GM19395 (cell line): ENCODE measurements around the gene ADH4.
"Not testable (repeated sequence)": the region's sequence is repeated elsewhere in the genome, so short reads cannot be mapped to it uniquely, and the experiment has no call there.

Experiments used
- ATAC-seq: cut with Tn5 transposase; IDR thresholded peaks from one replicate; pipeline ENCODE4 v1.9.1; 2021; ENCODE audit warnings: mild to moderate bottlenecking, moderate library complexity; ENCODE audit not compliant: unreplicated experiment

The ADH4 gene

GRCh38 chr4:99144070-99144469 lies at the start of gene ADH4:
Gene ADH4 (minus strand): TSS chr4:99144297. CDS start chr4:99144222, 75 bp downstream.
- no peak for ATAC-seq

DNA sequence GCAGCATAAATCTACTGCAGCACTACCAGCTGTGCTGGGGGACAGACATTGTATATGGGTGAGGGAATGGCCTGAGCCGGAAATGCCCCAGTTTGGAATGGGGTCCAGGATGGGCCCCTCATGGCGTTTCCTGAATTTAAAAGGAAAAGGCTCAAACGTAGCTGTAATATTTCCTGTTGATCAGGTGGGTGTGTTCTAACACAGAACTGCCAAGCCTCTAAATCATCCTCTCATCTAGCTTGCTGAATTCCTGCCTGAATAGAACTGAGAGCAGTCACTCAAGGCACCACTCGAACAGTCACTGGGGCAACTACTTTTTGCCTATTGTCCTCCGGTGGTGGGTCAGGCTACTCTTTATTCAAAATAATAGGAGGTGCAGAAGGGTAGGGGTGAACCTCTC lies 46.2 kb upstream of the ADH4 start:
- ATAC-seq = no peak

DNA sequence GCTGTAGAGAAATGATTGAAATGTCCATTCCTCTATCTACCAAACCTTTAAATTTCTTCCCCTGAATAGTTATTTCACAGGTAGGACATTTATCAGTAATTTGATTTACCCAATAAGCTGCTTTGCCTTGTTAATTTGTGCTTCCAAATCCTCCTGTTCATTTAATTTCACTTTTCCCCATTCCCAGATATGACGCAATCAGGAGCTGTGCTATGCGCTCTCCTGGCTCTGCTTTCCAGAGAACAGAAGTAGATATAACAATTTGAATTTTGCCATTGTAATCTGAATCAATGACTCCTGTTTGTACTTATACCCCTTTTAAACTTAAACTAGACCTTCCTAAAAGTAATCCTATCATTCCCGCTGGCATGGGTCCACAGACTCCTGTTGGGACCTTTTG lies 45.8 kb upstream of the ADH4 start:
- not testable (repeated sequence) for ATAC-seq

DNA sequence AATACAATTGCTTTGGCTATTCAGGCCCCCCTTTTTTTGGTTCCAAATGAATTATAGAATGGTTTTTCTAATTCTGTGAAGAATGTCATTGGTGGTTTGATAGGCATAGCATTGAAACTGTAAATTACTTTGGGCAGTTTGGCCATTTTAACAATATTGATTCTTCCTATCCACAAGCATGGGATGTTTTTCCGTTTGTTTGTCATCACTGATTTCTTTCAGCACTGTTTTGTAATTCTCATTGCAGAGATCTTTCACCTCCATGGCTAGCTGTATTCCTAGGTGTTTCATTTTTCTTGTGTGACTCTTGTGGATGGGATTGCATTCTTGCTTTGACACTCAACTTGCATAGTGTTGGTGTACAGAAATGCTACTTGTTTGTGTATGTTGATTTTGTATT lies 41.9 kb upstream of the ADH4 start:
- ATAC-seq = no peak

GRCh38 chr4:99185581-99185980 lies 41.5 kb upstream of the ADH4 start:
- ATAC-seq = no peak

- ATAC-seq = no peak
Observed at GRCh38 chr4:99180382-99181070, 36.4 kb upstream of the ADH4 start.

- no peak for ATAC-seq
Observed at GRCh38 chr4:99179626-99180025, 35.5 kb upstream of the ADH4 start.

GRCh38 chr4:99179178-99179577 lies 35.1 kb upstream of the ADH4 start:
- ATAC-seq = no peak

DNA sequence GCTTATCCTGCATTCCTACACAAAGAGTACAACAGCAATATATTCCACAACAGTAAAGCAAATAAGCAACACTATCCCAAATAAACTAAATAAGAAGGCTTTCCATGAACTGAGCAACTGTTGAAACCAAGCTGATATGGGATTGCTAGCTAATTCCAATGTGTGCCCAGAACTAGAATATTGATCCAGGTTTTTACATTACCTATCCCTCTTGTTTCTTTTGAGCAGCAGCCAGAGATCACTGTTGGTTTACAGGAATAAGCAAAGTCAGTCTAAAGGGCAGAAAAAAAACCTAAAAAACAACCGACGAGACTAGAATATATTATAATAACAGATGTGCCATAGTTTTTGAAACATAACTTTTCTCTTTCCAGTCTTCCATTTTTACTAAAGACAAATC lies 22.4 kb upstream of the ADH4 start:
- no peak for ATAC-seq

DNA sequence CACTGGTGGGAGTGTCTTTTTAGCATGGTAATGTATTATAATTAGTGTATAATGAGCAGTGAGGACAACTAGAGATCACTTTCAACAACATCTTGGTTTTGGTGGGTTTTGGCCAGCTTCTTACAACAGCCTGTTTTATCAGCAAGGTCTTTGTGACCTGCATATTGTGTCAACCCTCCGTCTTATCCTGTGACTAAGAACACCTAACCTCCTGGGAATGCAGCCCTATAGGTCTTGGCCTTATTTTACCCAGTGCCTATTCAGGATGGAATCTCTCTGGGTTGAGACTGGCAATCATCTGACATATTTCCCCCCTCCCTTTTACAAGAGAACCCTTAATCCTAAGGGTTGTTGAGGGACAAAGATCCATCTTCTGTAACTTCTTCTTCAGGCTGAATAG lies 21.9 kb upstream of the ADH4 start:
- ATAC-seq = no peak

DNA sequence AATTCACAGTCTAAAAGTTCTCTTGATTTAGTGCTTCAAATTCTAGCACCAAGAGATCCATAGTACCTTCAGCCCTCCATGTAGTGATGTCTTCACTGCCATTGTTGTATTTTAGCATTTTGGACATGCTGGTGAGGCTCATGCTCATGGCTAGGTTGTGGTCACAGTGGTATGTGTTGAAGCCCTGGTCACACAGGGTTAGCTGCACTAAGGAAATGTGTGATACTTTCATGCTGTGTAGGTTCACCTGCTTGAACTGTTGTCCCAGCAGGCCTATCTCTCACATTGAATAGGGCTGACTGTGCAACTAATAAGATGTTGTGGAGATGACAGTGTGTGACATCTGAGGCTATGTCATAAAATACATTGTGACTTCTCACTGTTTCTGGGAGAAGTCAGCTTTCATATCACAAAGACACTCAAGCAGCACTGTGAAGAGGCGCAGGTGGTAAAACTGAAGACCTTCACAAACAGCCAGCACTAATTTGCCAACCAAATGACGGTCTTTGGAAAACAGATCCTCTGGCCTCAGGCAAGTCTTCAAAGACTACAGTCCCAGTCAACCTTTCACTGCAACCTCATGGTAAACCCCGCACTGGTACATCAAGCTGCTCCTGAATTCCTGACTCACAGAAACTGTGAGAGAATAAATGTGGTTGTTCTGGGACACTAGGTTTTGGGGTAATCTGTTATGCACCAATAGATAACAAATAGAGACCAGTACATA lies 17.4 kb upstream of the ADH4 start:
- ATAC-seq = no peak

DNA sequence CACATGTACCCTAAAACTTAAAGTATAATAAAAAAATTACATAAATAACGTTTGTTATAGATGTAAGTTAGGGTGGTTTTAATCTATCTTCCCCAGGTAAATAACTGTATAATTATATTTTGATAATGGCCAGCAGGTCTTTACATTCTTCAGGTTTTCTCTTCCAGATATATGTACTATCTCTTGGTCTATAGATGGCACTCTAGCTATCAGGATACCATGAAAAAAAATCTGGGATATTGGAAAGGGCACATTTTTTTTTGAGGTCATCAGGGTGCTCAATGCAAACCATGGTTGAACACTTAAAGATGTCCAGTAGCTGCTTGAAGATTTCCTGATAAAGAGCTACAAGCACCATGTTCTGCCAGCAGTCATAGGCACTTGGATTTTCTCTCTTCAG lies 15.6 kb upstream of the ADH4 start:
- no peak for ATAC-seq

DNA sequence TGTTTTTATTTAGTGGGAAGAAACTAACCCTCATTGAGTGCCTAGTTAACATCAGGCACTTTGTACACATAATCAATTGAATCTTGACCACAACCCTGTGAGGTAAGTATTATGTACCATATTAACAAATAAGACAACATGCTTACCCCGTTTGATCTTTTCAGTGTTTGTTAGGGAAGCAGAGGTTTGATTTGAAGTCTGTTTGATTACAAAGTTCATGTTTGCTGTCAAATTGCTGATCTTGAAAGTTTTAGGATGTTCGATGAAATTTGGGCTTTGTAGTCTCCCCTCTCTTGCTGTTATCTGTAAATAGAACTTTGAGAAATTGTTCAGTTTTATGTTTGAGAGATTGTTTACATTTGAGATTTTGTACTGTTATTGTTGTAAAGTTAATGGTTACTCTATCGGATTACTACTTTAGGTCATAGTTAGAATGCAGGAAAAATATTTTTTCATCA lies 13.4 kb upstream of the ADH4 start:
- no peak for ATAC-seq

DNA sequence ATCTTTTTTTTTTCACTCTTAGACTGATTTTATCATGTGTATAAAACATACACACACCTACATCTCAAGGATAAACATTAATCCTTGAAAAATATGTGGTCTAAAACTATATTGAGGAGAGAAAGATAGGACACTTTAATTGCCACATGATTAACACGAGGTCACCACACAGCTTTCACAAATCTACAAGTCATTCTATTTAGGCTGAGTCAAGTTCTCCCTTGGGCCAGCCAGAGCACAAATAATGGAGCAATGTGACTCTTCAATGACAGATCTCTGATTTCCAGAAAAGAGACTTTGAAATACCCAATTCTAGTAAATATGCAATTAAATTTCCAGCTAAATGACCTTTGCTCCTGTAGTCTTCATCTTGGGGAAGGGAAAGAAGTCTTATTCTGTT lies 12.9 kb upstream of the ADH4 start:
- ATAC-seq = no peak

DNA sequence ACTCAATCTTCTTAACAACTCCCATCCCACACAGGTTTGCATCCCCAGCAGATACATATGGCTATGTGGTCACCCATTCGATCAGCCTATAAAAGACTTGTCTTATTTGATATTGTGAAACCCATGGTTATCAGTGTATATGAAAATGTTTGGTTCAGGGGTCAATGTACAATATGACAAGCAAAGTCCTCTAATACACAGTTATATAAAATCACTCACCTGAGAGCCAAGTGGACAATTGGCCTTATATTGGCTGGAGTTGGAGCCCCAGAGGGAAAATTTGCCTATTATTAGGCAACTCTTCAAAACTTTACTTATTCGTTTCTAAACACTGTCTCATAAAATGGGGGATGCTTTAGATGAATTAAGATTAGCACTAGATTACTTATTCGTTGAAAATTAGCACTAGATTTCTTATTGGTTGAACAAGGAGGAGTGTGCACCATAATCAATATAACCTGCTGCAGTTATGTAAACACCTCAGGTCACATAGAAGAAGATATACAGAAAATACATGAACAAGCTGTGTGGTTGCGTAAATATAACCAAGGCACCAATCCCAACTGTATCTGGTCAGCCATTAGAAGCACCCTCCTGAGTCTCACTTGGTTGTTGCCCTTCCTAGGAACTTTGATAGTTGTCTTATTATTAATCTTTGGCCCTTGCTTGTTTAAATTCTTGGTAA lies 10.7 kb upstream of the ADH4 start:
- ATAC-seq = no peak

- no peak for ATAC-seq
Observed at GRCh38 chr4:99151995-99152394, 7.9 kb upstream of the ADH4 start.

DNA sequence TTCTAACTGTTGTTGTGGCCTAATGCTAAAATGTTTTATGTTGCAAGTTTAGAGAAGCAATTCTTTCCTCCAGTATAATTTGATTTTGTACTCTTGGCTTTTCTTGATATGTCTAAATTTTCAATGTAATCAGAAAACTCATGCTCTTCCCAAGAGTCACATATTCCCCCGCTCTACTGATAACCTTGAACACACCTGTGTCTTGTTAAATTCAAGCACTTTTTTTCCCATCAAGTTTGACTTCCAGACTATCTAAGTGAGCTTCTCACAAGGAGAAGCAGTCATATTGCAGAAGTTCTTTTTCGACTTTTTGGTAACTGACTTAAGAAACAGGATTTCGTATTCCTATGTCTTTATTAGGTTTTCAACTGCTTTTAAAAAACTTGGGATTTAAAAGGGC lies 7.4 kb upstream of the ADH4 start:
- ATAC-seq = no peak

DNA sequence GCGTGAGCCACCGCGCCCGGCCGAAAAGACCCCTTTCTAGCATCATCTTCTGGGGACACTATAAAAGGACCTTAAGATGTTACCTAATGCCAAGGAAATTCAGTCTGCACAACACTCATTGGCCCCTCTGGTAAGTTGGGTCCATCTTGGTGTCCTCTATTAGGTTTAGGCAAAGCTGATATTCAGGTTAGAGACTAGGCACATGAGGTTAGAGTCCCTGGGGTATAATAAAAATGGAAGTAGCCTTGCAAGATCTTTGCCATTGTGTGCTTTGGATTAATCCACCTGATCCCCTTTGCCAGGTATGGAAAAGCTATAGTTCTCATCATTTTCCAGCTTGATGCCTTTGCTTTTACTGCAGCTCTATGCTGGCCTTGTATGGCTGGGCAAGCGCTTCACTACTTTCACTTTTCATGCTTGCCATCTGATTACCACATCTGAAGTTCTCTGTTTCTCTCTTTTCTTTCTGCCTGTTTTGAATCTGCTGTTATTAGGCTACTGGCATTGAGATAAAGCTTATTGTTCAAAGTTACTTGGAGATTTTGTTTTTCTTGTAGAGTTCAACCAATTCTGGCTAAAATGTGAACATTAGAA lies 5.4 kb upstream of the ADH4 start:
- ATAC-seq = no peak

DNA sequence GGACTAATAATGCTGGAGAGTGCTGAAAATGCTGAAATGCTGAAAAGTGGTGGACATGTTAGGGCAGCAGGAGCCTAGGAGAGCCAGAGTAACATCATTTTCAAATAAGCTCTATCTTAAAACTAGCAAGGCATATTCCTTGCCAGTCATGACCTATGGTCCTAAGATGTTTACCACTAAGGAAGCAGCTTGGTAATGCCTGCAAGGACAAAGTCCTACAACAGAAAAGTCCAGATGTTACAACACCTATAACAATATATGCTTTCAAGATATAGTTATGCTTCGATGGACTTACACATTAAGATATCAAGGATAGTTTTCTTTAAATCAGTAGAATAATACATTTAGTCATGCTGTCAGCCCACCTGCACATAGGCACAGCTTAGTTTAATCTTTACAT lies 4.5 kb upstream of the ADH4 start:
- ATAC-seq = no peak

- no peak for ATAC-seq
Observed at GRCh38 chr4:99144587-99144986, 490 bp upstream of the ADH4 start.

- ATAC-seq = no peak
Observed at GRCh38 chr4:99136329-99136728, 7.8 kb downstream of the ADH4 start.
